Activated CD8-positive, alpha-beta memory T cell treated with anti-CD3 and anti-CD28 coated beads, Interleukin-2, amount 50 U/mL, for 1 hour (primary cell): ENCODE results near the gene ZCCHC24.
"Not testable (repeated sequence)": the region's sequence is repeated elsewhere in the genome, so short reads cannot be mapped to it uniquely, and the experiment has no call there.

Experiments used
- DNase-seq: peaks from one replicate; pipeline ENCODE4 v3.0.0-alpha.2; 2020; ENCODE audit errors: extremely low read depth

Gene ZCCHC24

GRCh38 chr10:79346388-79347225, 98.8 kb downstream of the ZCCHC24 start:
- no peak for DNase-seq

- no peak for DNase-seq
Observed at GRCh38 chr10:79346012-79346340, 99.4 kb downstream of the ZCCHC24 start.

GRCh38 chr10:79345241-79346011, 100.0 kb downstream of the ZCCHC24 start:
- DNase-seq, result no peak

- DNase-seq, result no peak
Observed at GRCh38 chr10:79344502-79345195, 100.8 kb downstream of the ZCCHC24 start.

- DNase-seq, result no peak
Observed at GRCh38 chr10:79342811-79343561, 102.4 kb downstream of the ZCCHC24 start.

GRCh38 chr10:79342295-79342761, 103.1 kb downstream of the ZCCHC24 start:
- DNase-seq, result no peak

GRCh38 chr10:79340646-79341244, 104.7 kb downstream of the ZCCHC24 start:
- no peak for DNase-seq

- no peak for DNase-seq
Observed at GRCh38 chr10:79339266-79339665, 106.2 kb downstream of the ZCCHC24 start.

GRCh38 chr10:79337783-79338469, 107.5 kb downstream of the ZCCHC24 start:
- not testable (repeated sequence) for DNase-seq

- no peak for DNase-seq
Observed at GRCh38 chr10:79336739-79337138, 108.7 kb downstream of the ZCCHC24 start.

GRCh38 chr10:79336276-79336675, 109.1 kb downstream of the ZCCHC24 start:
- DNase-seq, result no peak

- DNase-seq, result no peak
Observed at GRCh38 chr10:79335470-79336235, 109.8 kb downstream of the ZCCHC24 start.

- DNase-seq, result no peak
Observed at GRCh38 chr10:79335094-79335469, 110.3 kb downstream of the ZCCHC24 start.

- no peak for DNase-seq
Observed at GRCh38 chr10:79334573-79334972, 110.9 kb downstream of the ZCCHC24 start.

- no peak for DNase-seq
Observed at GRCh38 chr10:79333513-79333912, 111.9 kb downstream of the ZCCHC24 start.

- DNase-seq, result not testable (repeated sequence)
Observed at GRCh38 chr10:79332610-79333315, 112.7 kb downstream of the ZCCHC24 start.
